NCI-H345 (cell line): Measurements from ENCODE around the gene KLHL17.

Experiments used
- DNase-seq: peaks from one replicate; lab custom pipeline; 2025; lab: John Stamatoyannopoulos, UW

KLHL17 gene

GRCh38 chr1:923131-923990 lies 37.0 kb upstream of the KLHL17 start, which contains the start of gene SAMD11:
Gene SAMD11 (plus strand): TSS chr1:923923. CDS start chr1:924432, 509 bp downstream.
- DNase-seq = peak; percentile 77

GRCh38 chr1:923991-924655 lies 36.3 kb upstream of the KLHL17 start:
- no peak for DNase-seq

DNA sequence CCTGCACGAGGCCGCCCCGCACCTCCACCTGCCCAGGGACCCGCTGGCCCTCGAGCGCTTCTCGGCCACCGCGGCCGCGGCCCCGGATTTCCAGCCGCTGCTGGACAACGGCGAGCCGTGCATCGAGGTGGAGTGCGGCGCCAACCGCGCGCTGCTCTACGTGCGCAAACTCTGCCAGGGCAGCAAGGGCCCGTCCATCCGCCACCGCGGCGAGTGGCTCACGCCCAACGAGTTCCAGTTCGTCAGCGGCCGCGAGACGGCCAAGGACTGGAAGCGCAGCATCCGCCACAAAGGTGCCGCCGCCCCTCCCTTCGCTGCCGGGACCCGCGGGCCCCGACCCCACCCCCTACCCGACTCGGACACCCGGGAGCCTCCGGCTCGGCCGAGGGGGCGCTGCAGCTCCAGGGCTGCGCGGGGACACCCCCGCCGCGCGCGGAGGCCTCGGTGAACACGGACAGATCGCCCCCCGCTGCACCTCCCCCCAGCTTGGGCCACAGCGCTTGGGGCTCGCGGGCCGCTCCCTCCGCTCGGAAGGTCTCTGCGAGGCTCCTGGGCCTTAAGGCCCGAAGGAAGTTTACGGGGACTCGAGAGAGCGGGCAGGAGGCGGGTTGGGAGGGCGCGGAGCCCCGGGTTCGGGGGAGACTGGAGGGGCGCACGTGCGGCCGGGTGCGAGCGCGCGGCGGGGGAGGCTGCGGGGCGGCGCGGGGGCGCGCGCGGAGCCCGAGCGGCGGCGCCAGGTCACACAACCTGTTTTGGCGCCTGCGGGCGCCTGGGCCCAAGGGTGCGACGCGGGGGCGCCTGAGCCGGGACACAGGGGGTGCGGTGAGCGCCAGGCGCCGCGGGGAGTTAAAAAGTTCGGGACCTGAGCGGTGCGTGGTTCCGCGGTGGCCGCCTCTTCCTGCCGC lies 35.5 kb upstream of the KLHL17 start:
- DNase-seq = peak; percentile 26

DNA sequence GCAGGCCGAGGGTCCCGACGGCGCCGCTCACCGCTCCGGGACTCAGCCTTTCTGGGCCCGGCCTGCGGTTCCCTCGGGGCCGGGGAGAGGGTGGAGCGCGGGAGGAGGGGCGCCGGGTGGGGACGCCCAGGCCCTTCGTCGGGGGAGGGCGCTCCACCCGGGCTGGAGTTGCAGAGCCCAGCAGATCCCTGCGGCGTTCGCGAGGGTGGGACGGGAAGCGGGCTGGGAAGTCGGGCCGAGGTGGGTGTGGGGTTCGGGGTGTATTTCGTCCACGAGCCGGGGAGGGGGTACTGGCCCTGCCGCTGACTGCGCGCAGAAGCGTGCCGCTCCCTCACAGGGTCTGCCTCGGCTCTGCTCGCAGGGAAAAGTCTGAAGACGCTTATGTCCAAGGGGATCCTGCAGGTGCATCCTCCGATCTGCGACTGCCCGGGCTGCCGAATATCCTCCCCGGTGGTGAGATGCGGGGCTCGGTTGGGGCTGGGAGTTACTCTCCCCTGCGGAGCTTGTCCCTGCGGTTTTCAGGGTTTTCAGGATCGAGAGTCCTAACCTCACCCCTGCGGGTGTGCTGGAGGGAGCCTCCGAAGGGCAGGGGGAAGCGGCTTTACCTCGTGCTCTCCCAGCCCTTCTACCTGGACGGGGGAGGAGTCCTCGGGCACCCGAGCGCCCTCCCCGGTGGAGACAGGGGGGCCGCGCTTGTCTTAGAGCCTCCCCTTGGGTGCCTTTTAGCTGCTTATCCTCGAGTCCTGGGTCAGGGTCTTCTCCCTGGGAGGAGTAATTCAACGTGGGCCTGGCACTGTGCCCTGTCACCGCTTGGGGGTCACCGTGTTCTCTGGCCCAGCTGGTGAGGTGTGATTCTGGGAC lies 34.6 kb upstream of the KLHL17 start:
- peak; percentile 15 for DNase-seq

- no peak for DNase-seq
These were observed 33.1 kb upstream of the KLHL17 start for GRCh38 chr1:927234-927633.

DNA sequence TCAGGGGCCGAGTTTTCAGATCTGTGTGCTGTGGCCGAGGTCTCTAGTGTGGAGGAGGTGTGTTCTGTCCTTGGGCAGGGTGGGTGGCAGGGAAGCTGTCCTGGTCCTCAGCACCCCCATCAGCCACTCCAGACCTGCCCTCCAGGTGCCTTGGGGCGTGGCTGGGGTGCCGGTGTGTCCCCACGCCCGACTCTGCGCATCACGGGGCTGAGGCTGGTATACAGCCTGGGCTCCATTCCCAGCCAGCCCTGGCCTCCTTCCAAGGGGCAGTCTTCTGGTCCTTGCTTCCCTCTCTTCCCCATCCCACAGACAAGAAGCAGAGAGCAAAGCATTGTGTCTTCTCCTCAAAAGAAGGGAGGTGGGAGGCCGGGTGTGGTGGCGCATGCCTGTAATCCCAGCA lies 32.6 kb upstream of the KLHL17 start:
- no peak for DNase-seq

GRCh38 chr1:928825-929661 lies 31.3 kb upstream of the KLHL17 start:
- DNase-seq = no peak

DNA sequence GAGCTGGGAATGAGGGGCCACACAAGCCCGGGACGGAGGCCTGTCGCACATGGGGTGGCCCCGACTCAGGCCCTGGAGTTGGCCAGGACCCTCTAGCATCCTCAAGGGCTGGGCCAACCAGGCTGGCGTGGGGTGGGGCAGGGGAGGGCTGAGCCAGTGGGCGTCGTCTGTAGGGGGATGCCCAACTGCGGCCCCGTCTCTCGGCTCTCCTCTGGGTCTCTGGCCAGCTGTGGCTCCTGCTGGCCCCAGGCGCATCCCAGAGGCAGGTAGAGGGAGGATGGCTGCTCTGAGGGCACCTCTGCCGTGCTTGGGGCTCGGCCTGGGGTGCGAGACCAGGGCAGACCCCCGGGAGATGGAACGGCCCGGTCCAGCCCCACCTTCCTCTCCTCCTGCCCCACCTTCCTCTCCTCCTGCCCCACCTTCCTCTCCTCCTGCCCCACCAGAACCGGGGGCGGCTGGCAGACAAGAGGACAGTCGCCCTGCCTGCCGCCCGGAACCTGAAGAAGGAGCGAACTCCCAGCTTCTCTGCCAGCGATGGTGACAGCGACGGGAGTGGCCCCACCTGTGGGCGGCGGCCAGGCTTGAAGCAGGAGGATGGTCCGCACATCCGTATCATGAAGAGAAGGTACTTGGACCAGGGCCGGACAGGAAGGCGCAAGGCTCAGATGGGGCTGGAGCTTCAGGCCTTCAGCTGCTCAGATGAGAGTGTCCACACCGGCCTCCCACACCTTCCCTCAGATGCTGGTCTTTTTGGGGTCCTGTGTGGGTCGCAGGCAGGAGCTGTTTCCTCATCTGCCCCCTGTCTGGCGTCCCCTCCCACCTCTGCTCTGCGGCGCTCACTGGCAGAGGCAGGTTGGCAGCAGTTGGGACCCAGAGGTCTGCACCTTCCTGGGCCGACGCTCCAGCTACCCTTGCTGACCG lies 30.4 kb upstream of the KLHL17 start:
- no peak for DNase-seq

GRCh38 chr1:930633-931138 lies 29.7 kb upstream of the KLHL17 start:
- DNase-seq = no peak

DNA sequence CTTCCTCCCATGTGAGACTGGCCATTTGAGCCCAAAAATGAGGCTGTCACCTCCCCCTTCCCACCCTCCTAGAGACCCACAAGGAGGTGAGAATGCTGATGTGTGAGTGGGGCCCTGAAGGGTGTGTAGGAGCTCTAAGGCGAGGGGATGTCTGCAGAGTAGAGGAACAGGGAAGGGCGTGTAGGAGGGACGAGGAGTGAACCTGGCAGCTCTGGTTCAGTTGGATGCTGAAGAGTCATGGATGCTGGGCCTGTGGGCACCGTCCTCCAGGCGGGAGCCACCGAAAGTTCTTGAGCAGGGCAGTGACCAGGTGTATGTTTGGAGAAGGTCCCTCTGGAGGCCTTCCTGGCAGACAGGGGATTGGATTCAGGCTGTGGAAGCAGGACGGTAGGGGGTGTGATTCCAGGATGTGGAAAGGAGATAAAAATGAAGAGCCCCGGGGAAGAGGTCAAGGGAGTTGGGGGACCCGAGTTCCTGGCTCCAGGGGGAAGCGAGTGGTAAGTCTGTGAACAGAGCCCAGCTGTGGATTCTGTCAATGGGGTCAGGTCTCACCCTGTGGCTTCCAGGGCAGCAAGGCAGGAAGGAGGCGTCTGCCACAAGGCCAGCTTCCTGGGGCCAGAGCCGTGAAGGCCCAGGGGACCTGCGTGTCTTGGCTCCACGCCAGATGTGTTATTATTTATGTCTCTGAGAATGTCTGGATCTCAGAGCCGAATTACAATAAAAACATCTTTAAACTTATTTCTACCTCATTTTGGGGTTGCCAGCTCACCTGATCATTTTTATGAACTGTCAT lies 28.8 kb upstream of the KLHL17 start:
- no peak for DNase-seq

DNA sequence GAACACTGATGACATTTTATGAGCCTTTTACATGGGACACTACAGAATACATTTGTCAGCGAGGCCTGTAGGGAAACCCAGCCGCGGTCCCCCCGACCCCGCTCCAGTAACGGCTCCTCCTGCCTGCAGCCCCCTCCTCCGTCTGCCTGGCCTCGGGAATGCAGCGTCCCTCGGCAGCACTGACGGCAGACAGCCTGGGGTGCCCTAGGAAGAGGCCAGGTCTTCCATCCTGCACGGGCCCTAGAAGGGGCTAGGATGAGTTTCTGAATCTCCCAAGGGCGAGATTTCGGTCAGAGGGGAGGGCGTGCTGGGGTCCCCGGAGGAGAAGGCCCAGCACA lies 28.2 kb upstream of the KLHL17 start:
- DNase-seq = no peak

- no peak for DNase-seq
These were observed 27.4 kb upstream of the KLHL17 start for GRCh38 chr1:932776-933602.

DNA sequence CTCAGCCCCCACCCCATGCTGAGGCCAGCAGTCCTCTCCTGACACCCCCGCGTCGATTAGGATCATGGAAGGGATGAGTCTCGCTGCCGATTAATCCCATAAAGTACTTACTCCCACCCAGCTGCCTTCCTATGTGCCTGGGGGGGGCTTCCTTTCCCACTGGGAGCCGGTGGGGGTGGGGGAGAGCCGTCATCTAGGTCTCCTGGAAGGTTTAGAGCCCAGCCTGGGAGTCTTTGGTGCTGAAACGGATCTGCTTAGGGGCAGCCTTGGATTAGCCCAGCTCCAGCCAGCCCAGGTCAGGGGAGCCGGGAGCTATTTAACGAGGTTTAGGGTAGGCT lies 26.8 kb upstream of the KLHL17 start:
- no peak for DNase-seq

DNA sequence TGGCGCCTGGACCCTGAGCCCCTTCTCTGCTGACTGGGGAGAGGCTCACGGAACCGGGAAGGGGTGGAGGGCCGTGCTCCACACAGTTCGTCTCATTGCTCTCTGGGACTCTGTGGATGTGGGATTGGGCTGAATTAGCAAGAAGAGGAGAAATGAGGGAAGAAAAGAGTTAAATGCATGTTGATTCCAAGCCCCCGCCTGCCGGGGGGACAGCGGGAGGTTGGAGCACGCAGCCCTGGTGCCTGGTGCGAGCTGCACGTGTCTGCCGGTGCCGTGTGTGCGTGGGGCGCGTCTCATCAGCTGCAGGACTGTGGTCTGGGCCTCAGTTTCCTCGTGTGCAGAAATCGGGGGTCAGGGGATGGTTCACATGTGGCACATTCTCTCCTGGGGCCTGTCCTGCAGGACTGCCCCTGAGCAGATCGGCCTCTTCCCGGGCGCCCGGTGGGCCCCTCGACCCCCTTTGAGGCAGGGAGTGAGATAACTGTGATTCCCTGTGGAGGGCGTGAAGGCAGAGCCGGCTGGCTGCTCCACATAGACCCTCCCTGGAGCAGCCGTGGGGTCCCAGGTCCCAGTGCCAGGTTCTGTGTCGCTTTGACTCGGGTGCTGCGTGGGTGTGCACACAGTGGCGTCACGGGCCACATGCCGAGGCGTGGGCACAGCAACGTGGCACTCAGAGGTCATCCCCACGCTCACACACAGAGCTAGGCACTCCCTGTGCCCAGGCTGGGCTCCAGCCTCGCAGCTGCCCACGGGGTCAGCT lies 25.2 kb upstream of the KLHL17 start:
- DNase-seq = no peak

GRCh38 chr1:935751-936231 lies 24.6 kb upstream of the KLHL17 start:
- DNase-seq = peak; percentile 84

DNA sequence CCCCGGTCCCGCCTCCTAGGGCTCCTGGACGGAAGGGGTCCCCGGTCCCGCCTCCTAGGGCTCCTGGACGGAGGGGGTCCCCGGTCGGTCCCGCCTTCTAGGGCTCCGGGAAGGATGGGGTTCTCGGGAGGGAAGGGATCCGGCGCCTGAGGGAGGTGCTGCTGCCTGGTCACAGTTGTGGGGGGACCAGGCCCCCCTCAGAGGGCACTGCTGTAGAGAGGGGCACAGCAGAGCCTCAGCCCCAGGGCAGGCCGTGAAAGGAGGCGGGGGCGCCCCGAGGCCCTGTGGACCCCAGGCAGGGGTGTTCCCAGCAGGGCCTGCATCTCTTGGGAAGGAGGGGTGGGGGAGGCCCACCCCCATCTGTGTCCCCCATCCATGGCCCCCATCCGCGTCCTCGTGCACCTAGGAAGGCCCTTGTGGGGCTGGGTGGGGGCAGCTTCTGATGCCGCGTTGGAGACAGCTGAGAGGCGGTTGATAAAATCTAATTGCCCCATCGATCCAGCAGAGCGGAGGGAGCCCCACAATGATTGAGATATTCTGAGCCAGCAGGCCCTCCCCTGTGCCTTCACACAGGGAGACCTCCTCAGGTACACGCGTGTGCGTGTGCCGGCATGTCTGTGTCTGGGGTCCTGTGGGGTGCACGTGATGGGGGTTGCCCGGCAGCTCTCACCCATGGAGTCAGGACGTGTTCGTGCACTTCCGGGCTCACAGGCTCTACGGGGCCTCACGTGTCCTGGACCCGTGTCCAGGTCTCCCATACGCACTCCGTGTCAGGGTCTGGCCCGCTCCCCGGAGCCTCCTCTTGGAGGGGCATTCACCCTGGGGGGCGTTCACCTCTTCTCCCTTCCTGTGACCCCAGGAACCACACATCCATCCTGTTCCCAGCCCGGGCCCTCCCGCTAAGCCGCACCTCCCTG lies 23.8 kb upstream of the KLHL17 start:
- DNase-seq = no peak
